GM18511 (cell line): ENCODE data around the gene TIMM23B.
"Not testable (repeated sequence)": the region's sequence is repeated elsewhere in the genome, so short reads cannot be mapped to it uniquely, and the experiment has no call there.

Experiments used
- ATAC-seq: cut with Tn5 transposase; IDR thresholded peaks from one replicate; pipeline ENCODE4 v1.9.1; 2021; ENCODE audit warnings: mild to moderate bottlenecking, moderate library complexity; ENCODE audit not compliant: unreplicated experiment

Gene TIMM23B, protein sequence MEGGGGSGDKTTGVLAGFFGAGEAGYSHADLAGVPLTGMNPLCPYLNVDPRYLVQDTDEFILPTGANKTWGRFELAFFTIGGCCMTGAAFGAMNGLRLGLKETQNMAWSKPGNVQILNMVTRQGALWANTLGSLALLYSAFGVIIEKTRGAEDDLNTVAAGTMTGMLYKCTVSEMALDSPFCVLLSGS

GRCh38 chr10:49941447-49942338 is at the start of gene TIMM23B, which contains the start of gene PARG:
TIMM23B (plus strand) TSS chr10:49942053; CDS start chr10:49942195, 142 bp downstream.
PARG (minus strand) TSS chr10:49942027; CDS start chr10:49941725, 302 bp downstream.
- ATAC-seq = peak; percentile 81

- not testable (repeated sequence) for ATAC-seq
Measured at GRCh38 chr10:49899999-49900398, 41.9 kb upstream of the TIMM23B start.

DNA sequence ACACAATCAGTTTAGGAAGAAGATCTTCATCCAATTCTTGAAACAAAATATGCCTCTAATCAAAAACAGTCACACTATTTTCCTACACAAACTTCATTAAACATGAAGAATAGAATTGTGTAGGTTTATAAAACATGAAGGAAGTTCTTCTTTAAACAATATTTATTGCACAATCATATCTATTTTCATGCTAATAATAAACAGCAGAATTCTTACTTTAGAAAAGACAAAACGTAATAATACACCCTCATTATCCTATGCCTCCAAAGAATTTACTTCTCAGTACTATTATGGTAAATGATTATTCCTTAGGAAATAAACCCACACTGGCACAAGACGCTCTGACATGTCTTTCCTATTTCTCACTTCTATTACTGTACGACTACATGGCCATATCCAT is 41.4 kb upstream of the TIMM23B start:
- not testable (repeated sequence) for ATAC-seq

DNA sequence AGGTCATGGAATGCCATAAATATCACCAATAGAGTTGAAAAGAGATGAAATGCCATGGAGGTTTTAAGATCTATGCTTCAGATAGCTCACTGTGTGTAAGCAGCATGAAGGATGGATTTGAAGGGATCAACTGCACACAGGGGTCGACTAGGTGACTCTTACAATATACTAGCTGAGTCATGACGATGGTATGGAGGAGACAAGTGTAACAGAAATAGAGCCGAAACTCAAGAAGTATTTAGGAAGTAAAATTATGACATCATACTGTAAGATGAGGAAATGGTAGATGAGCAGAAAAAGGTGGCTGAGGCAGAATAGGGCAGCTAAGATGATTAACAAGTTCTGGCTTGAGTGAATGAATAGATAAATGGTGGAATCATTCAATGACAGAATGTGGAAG is 38.0 kb upstream of the TIMM23B start:
- ATAC-seq = not testable (repeated sequence)

DNA sequence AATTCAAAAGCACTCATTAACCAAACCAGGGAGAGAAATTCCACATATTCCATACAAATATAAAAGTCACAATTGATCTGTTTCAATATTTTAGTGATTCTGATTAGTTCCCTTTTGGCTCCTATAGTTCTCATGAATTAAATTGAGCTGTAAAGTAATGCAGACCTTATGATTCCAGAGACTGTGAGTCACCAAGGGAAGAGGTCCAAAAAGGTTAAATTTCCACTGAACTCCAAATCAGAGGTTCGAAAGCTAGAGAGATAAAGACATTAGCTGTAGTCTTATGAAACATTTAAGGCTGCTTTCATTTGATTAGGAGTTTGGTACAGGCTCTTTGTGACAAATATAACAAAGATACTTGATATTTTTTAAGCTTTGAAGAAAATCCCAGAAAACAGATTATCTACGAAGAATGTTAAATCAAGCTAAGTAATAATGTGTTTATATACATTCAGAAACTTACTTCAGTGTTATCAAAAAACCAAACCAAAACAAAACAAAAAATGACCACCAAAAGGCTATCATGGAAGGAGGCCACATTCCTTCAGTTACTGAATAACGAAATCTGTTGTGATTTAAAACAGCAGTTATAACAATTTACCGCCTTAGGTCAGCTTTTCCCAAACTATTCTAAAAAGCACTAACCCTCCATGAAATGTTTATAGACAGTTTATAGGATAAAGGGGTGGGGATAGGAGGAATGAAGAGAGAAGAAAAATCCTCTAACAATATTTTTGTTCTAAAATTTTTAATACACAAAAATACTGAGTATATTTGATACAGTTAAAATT is 33.4 kb upstream of the TIMM23B start:
- ATAC-seq = not testable (repeated sequence)

- not testable (repeated sequence) for ATAC-seq
Measured at GRCh38 chr10:49910295-49910694, 31.6 kb upstream of the TIMM23B start.

DNA sequence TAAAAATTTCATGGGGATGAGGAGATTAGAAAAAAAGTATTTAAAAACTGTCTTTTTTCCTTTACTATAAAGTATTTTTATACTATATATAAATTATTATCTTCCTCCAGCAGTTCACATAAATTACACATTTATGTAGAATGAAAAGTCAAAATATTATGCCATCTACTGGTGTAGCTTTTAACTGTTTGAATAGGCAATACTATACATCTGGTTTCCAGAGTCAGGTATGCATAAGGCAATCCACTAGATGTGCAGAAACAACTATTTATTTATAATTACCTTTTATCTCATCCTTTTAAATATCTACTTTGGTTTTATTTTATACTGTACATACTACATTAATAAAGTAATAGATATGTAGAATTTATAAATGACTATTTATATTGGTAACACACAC is 25.4 kb upstream of the TIMM23B start:
- not testable (repeated sequence) for ATAC-seq

- ATAC-seq = not testable (repeated sequence)
Measured at GRCh38 chr10:49917927-49918326, 23.9 kb upstream of the TIMM23B start.

DNA sequence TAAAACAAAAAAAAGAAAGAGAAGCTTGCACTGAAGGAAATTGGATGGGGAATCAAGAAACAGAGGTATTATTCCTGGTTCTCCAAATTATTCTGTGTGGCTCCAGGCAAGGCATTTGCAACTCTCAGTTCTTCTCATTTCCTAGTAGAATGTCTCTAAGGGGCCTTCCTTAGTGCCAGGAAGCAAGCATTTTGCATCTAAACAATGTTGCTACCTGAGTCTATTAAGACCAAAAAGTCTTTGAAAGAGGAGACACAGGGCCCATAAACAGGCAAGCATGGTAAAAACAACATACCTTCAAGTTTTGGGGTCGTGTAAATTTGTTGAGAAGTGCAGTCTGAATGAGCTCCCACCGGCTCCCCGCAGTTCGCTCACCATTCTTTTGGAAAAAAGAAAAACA is 19.8 kb upstream of the TIMM23B start:
- not testable (repeated sequence) for ATAC-seq

GRCh38 chr10:49923572-49923971 is 18.3 kb upstream of the TIMM23B start:
- ATAC-seq = not testable (repeated sequence)

- ATAC-seq = not testable (repeated sequence)
Measured at GRCh38 chr10:49931276-49931675, 10.6 kb upstream of the TIMM23B start.

- not testable (repeated sequence) for ATAC-seq
Measured at GRCh38 chr10:49931959-49932728, 9.7 kb upstream of the TIMM23B start.

- ATAC-seq = peak; percentile 24
Measured at GRCh38 chr10:49942339-49942705, 469 bp downstream of the TIMM23B start.

GRCh38 chr10:49943607-49944006 is 1.8 kb downstream of the TIMM23B start:
- not testable (repeated sequence) for ATAC-seq

DNA sequence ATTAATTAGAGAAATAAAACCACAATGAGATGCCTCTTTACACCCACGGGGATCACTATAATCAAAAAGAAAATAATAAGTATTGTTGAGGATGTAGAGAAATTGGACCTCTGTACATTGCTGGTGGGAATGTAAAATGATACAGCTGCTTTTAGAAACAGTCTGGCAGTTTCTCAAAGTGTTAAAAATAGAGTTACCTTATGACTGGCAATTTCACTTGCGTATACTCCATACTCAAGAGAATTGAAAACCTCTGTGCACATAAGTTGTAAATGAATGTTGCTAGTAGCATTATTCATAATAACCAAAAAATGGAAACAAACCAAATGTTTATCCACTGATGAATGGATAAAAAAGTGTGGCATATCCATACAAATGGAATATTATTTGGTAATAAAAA is 6.3 kb downstream of the TIMM23B start:
- ATAC-seq = peak; percentile 89

- ATAC-seq = not testable (repeated sequence)
Measured at GRCh38 chr10:49948737-49949136, 6.9 kb downstream of the TIMM23B start.

GRCh38 chr10:49952006-49952405 is 10.2 kb downstream of the TIMM23B start:
- ATAC-seq = not testable (repeated sequence)

- ATAC-seq = not testable (repeated sequence)
Measured at GRCh38 chr10:49953122-49953521, 11.3 kb downstream of the TIMM23B start.

DNA sequence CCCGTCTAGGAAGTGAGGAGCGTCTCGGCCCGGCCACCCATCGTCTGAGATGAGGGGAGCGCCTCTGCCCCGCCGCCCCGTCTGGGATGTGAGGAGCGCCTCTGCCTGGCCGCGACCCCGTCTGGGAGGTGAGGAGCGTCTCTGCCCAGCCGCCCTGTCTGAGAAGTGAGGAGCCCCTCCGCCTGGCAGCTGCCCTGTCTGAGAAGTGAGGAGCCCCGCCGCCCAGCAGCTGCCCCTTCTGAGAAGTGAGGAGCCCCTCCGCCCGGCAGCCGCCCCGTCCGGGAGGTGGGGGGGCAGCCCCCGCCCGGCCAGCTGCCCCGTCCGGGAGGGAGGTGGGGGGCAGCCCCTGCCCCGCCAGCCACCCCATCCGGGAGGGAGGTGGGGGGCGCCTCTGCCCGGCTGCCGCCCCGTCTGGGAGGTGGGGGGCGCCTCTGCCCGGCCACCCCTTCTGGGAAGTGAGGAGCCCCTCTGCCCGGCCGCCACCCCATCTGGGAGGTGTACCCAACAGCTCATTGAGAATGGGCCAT is 28.5 kb downstream of the TIMM23B start:
- ATAC-seq = not testable (repeated sequence)

DNA sequence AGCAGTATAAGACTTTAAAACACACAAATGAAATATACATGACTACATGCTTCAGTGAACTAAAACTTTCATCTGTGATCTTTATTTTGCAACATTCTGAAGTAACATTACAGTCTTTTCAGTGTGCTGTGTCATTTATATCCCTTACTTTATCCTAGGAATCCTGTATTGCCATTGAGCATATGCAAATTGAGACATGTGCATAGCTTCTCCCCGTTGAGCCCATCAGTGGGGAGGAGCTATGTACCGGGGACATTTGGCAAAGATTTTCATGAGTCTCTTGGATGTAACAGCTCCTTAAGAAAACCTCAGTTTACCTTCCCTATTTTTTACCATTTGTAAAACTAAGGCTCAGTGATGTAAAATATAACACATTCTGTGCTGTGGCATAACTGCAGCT is 29.6 kb downstream of the TIMM23B start:
- ATAC-seq = not testable (repeated sequence)
